Esophagus squamous epithelium (tissue), 5 donors: ENCODE results near the gene ITGA11. TPM values are rescaled to one million over a fixed set of nuclear protein-coding genes. Genes with fewer than 3 reads are reported as not detected.

ENCODE experiments used
- DNase-seq: peaks from one replicate; lab custom pipeline; 2025; lab: John Stamatoyannopoulos, UW
- H3K27ac ChIP-seq, 4 donors: fragments of 200-600 bp; sonication (generic); one replicate each; pipeline ENCODE4 v1.5.1; 2016 to 2019; ENCODE audit warnings: mild to moderate bottlenecking in 1 of 4
- H3K27me3 ChIP-seq, 4 donors: fragments of 200-600 bp; sonication (generic); 1 replicate in 3 of 4; 2 replicates in 1 of 4; pipeline versions ENCODE4 v1.5.1 to v1.6.0; 2017 to 2021; ENCODE audit warnings: antibody characterized with exemption in 1 of 4
- H3K36me3 ChIP-seq, 3 donors: fragments of 200-600 bp; sonication (generic); one replicate each; pipeline ENCODE4 v1.5.1; 2016 to 2019
- H3K4me1 ChIP-seq, 3 donors: fragments of 200-600 bp; sonication (generic); one replicate each; pipeline ENCODE4 v1.5.1; 2017 to 2019
- H3K4me3 ChIP-seq, 4 donors: fragments of 200-600 bp; sonication (generic); 1 replicate in 3 of 4; 2 replicates in 1 of 4; pipeline ENCODE4 v1.5.1; 2016 to 2019; ENCODE audit warnings: mild to moderate bottlenecking in 2 of 4, moderate library complexity in 1 of 4
- H3K9me3 ChIP-seq, 3 donors: fragments of 200-600 bp; sonication (generic); one replicate each; pipeline ENCODE4 v1.5.1; 2016 to 2019
- POLR2A ChIP-seq, 4 donors: fragments of 450-650 bp; IDR thresholded peaks; one replicate each; pipeline ENCODE4 v1.6.1; 2017; ENCODE audit warnings: antibody characterized with exemption in 4 of 4, mild to moderate bottlenecking in 4 of 4, moderate library complexity in 3 of 4
- WGBS, 2 donors: methylation state at CpG; one replicate each; pipeline ENCODE4 v1.1.5; 2018; 5-methylcytosine and 5-hydroxymethylcytosine counted together
- intact Hi-C: fragments of 100-400 bp; cut with DNase I; formaldehyde crosslinking; loops from one replicate; pipeline ENCODE4 v1.15.0; 2022
- total RNA-seq, 4 donors: library from RNA; depleted of rRNA; stranded (reverse); fragments of >200 nt; gene quantifications; one replicate each; pipeline ENCODE4 v1.1.0, GENCODE V29; 2016
- TF ChIP-seq, protein P1 (sequence below), 6 experiments: fragments of 450-650 bp in 4 of 6; fragments of 200-600 bp in 2 of 6; sonication (generic) in 2 of 6; IDR thresholded peaks; one replicate each; pipeline ENCODE4 v1.5.1; 2016 to 2019; ENCODE audit warnings: antibody characterized with exemption in 6 of 6, mild to moderate bottlenecking in 4 of 6, moderate library complexity in 4 of 6
- donor health status: DM: yes; HTN: yes; CAD: no.

The ITGA11 gene
- total RNA-seq, 4 donors from 2014 or later, result 0.19 to 2.9 (median 0.81) TPM

DNA sequence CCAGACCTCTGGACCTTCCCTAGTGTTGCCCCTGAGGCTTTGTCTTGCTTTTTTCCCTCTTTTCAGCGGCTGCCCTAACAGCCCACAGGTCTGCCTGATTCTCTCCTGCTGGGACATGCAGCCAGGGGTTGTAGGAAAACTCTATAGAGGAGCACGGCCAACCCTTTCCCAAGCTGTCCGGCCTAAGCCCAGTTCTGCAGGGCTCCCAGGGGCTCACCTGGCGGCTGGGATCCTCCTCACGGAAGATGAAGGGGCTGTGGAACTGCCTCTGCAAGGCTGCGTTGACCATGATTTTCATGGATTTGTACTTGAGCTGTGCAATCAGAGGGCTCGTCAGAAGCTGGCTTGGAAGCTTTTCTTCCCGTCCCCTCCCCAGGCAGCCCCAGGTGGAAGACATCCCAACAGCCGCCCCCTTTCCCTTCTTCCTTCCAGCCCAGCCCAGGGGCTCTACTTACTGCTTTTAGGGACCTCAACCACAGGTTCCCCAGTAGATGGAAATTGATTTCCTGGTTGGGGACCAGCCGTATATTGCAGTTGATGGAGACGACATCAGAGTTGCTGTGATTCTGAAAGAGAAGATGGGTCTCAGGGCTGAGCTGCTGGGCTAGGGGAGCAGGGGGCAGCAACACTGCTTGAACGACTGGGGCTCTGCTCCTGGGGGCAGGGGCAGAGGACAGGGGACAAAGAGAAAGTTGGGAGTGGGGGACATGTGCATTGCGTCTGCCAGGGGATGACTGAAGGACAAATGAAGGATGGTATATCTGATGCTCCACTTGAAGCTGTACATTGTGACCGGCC, 124.6 kb downstream of the ITGA11 start:
- DNase-seq, result no peak
- Histone ChIP-seq H3K4me1 (peaks cover 3 to 22% (median 4%) of the 10 kb centered on the region in 3 donors), H3K9me3 (no peaks in the 10 kb centered on the region), H3K27ac (no peak overlapping the region), H3K36me3 (no peaks in the 10 kb centered on the region), H3K27me3 (peaks cover 0 to 13% (median 0%) of the 10 kb centered on the region in 4 donors), H3K4me3 (no peak overlapping the region)
- WGBS, 2 donors, result 75 to 80% methylated on average over 8 to 9 of the region's 14 CpGs
- no peak for TF ChIP-seq POLR2A (IDR thresholded peaks at IDR 0.05)
- TF ChIP-seq, protein P1, sequence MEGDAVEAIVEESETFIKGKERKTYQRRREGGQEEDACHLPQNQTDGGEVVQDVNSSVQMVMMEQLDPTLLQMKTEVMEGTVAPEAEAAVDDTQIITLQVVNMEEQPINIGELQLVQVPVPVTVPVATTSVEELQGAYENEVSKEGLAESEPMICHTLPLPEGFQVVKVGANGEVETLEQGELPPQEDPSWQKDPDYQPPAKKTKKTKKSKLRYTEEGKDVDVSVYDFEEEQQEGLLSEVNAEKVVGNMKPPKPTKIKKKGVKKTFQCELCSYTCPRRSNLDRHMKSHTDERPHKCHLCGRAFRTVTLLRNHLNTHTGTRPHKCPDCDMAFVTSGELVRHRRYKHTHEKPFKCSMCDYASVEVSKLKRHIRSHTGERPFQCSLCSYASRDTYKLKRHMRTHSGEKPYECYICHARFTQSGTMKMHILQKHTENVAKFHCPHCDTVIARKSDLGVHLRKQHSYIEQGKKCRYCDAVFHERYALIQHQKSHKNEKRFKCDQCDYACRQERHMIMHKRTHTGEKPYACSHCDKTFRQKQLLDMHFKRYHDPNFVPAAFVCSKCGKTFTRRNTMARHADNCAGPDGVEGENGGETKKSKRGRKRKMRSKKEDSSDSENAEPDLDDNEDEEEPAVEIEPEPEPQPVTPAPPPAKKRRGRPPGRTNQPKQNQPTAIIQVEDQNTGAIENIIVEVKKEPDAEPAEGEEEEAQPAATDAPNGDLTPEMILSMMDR (IDR thresholded peaks at IDR 0.05), result no peak
- intact Hi-C loops, result loop anchor here (5.0 kb wide), 1 partner anchor 55 kb away; no protein-coding TSS in a partner anchor

DNA sequence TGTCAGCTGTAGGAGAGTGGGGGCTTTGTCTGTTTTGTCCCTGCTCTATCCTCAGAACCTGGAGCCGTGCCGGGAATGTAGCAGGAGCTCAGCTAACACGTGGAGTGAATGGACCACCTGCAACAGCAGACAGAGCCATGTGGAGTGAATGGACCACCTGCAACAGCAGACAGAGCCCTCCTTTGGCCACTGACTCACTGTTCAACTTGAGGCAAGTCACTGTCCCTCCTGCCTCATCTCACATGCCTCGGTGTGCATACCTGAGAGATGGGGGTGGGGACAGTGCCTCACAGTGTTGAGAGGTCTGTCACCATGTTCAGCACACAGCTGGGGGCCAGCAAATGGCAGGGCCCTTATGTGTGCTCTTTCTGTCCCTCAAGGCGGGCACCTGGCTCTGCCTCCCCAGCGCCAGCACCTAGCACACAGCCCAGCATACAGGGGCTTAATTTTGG, 126.5 kb downstream of the ITGA11 start:
- peaks cover 0 to 9% (median 0%) of the 10 kb centered on the region in 4 donors for H3K27me3 ChIP-seq
- no peaks in the 10 kb centered on the region for H3K36me3 ChIP-seq
- intact Hi-C loops, result loop anchor here (5.0 kb wide), 1 partner anchor 53 kb away; no protein-coding TSS in a partner anchor
- TF ChIP-seq POLR2A (IDR thresholded peaks at IDR 0.05), result no peak
- TF ChIP-seq, protein P1 (IDR thresholded peaks at IDR 0.05), result no peak
- H3K4me1 ChIP-seq, result peaks cover 3 to 19% (median 4%) of the 10 kb centered on the region in 3 donors
- DNase-seq, result no peak
- H3K9me3 ChIP-seq, result no peaks in the 10 kb centered on the region
- no peak overlapping the region for H3K27ac ChIP-seq
- WGBS, 2 donors, result 48 to 93% methylated on average over 2 to 3 of the region's 6 CpGs
- no peak overlapping the region for H3K4me3 ChIP-seq

DNA sequence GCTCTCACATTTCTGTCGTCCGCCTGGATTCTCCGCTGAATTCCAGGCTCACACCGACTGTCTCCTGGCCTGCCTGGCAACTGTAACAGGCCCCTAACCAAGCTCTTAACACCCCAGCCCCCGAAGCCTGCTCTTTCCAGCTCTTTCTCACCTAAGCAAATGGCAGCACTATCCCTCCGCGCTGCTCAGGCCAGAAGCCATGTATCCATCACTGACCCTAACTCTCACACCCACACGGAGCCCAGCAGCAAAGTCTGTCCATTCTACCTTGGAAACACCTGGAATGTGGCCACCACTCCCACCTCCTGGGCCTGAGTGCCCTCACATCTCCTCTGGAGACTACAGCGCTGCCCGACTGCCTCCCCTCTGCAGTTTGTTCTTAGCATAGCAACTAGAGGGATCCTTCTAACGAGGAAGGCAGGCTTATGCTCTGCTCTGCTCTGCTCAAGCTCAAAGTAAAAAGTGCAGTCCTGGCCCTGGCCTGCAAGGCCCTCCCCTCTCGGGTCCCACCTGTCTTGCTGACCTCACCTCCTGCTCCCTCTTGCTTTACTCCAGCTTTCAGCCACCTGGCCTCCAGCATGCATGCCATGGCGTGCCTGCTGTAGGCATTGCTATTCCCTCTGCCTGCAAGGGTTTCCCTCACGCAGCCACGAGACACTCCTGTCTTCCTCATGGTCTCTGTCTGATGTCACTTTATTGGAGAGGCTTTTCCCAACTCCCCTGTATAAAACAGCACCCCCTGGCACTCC, 127.2 kb downstream of the ITGA11 start:
- peaks cover 0 to 9% (median 0%) of the 10 kb centered on the region in 4 donors for H3K27me3 ChIP-seq
- DNase-seq, result no peak
- no peak for TF ChIP-seq POLR2A (IDR thresholded peaks at IDR 0.05)
- TF ChIP-seq, protein P1 (IDR thresholded peaks at IDR 0.05), result no peak
- no peaks in the 10 kb centered on the region for H3K36me3 ChIP-seq
- no peaks in the 10 kb centered on the region for H3K9me3 ChIP-seq
- no peak overlapping the region for H3K4me3 ChIP-seq
- WGBS, 2 donors, result 67 to 81% methylated on average over 15 of the region's 15 CpGs
- intact Hi-C loops, result loop anchor here (5.0 kb wide), 1 partner anchor 52 kb away; no protein-coding TSS in a partner anchor
- H3K27ac ChIP-seq, result no peak overlapping the region
- peaks cover 2 to 18% (median 3%) of the 10 kb centered on the region in 3 donors for H3K4me1 ChIP-seq

DNA sequence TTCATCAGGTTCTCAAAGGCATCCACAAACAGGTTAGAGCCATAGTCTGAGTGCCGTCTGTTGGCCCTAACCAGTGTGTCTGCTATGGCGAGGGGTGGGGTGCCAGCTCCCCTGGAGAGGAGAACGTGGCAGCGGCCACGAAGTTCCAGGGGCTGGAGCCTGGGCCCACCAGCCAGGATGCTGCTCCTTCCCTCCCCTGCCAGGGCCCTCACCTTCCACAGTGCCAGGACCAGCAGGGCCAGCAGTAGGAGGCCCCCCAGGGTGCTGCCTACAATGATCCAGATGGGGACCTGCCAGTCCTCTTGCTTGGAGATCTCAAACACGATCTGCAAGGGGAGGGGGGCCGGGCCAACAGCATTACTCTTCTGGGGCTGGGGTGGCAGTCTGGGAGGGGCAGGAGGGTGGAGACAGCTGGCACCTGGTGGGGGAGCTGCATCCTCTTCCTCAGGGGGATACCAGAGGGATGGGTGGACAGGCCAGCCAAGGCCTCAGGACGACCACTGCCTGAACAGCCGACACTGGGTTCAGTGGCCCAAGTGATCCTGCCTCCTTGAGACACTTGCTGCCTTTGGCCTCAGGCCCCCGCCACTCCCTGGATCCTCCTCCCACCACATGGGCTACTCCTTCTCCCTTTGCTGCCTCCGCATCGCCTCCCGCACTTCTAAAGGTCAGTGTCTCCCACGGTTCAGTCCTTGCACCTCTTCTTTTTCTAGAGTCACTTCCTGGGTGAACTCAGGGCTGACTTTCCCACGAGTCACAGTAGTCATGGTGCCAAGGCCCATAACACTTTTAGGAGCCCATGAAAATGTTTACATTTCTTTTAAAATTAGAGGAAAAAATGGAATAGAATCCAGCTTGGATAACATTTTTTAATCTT, 128.2 kb downstream of the ITGA11 start:
- Histone ChIP-seq H3K9me3 (no peaks in the 10 kb centered on the region), H3K4me3 (no peak overlapping the region), H3K27ac (no peak overlapping the region), H3K27me3 (peaks cover 0 to 9% (median 0%) of the 10 kb centered on the region in 4 donors), H3K36me3 (no peaks in the 10 kb centered on the region), H3K4me1 (peaks cover 3 to 26% (median 12%) of the 10 kb centered on the region in 3 donors)
- no peak for TF ChIP-seq POLR2A (IDR thresholded peaks at IDR 0.05)
- TF ChIP-seq, protein P1 (IDR thresholded peaks at IDR 0.05), result no peak
- intact Hi-C loops, result no loop called here
- 74 to 79% methylated on average over 8 to 9 of the region's 15 CpGs for WGBS, 2 donors
- no peak for DNase-seq
